ENCODE results near the gene FOXA1. TPM values are rescaled to one million over a fixed set of nuclear protein-coding genes. Genes with fewer than 3 reads are reported as not detected.
A peak's percentile ranks its signal among the peaks of the same experiment; 100 is the strongest.

Gene FOXA1
- total RNA-seq, 1 experiment from 2014 or later, result 8.7 TPM

GRCh38 chr14:37600880-37601741, 6.1 kb upstream of the FOXA1 start:
- in situ Hi-C loops (cut with HindIII; ENCODE audit: low pct_unique_long_range_greater_than_20kb, low sequenced_read_pairs), result no loop called here
- Histone ChIP-seq H3K27me3 (ENCODE audit: control insufficient read depth, insufficient read depth, low read length) (peaks cover 3% of the 10 kb centered on the region), H3K27ac (ENCODE audit: low read length) (no peak overlapping the region), H3K36me3 (ENCODE audit: control insufficient read depth, insufficient read depth, low read length) (no peaks in the 10 kb centered on the region), H3K9me3 (ENCODE audit: control insufficient read depth, insufficient read depth, low read depth, low read length) (no peaks in the 10 kb centered on the region), H3K4me1 (ENCODE audit: control insufficient read depth, insufficient read depth, low read length) (no peaks in the 10 kb centered on the region), H3K4me3 (ENCODE audit: low read depth in 2 of 2, low read length in 2 of 2) (no peak overlapping the region)
- BruUV-seq (replicated peaks), result no TSS peak
- no peak for TF ChIP-seq SIN3A (IDR thresholded peaks at IDR 0.05; ENCODE audit: borderline replicate concordance, insufficient read depth, low read depth, low read length)
- TF ChIP-seq POLR2AphosphoS5 (IDR thresholded peaks at IDR 0.05; ENCODE audit: low read depth, low read length), result no peak
- TF ChIP-seq CTCF (IDR thresholded peaks at IDR 0.05), result no peak
- no peak for TF ChIP-seq REST (IDR thresholded peaks at IDR 0.05; ENCODE audit: insufficient read depth in 1 of 2, low read depth in 2 of 2, low read length in 1 of 2)
- TF ChIP-seq TCF7L2 (IDR thresholded peaks at IDR 0.05; ENCODE audit: low read depth, low read length), result no peak
- ChIA-PET CTCF (no interaction called here), POLR2A (interaction anchor here (0.6 kb wide), 1 partner anchor 355 kb away, joined by 4 read pairs; no protein-coding TSS in a partner anchor)
- DNase-seq (ENCODE audit: low read depth, low spot score) (no peak), ATAC-seq (no peak)
- intact Hi-C loops (cut with micrococcal nuclease; ENCODE audit: unreplicated experiment), result loop anchor here (10.0 kb wide), 1 partner anchor 274 kb away; no protein-coding TSS in a partner anchor

GRCh38 chr14:37599507-37600368, 4.7 kb upstream of the FOXA1 start:
- no peaks in the 10 kb centered on the region for H3K36me3 ChIP-seq (ENCODE audit: control insufficient read depth, insufficient read depth, low read length)
- TF ChIP-seq SIN3A (IDR thresholded peaks at IDR 0.05; ENCODE audit: borderline replicate concordance, insufficient read depth, low read depth, low read length) (no peak), POLR2AphosphoS5 (IDR thresholded peaks at IDR 0.05; ENCODE audit: low read depth, low read length) (no peak)
- DNase-seq (ENCODE audit: low read depth, low spot score), result no peak
- ATAC-seq, result 0 out of 2 replicates have a peak, but pooled peaks have one; percentile 32
- POLR2A ChIA-PET, result no interaction called here
- BruUV-seq (replicated peaks), result no TSS peak
- H3K4me1 ChIP-seq (ENCODE audit: control insufficient read depth, insufficient read depth, low read length), result no peaks in the 10 kb centered on the region
- in situ Hi-C loops (cut with HindIII; ENCODE audit: low pct_unique_long_range_greater_than_20kb, low sequenced_read_pairs) (no loop called here), intact Hi-C loops (cut with micrococcal nuclease; ENCODE audit: unreplicated experiment) (loop anchor here (10.0 kb wide), 1 partner anchor 275 kb away; no protein-coding TSS in a partner anchor)
- CTCF ChIA-PET, result interaction anchor here (0.5 to 0.6 kb wide), 3 partner anchors 352 to 1139 kb away, joined by 3 to 4 read pairs (median 3); no protein-coding TSS in a partner anchor
- H3K4me3 ChIP-seq (ENCODE audit: low read depth in 2 of 2, low read length in 2 of 2), result peak overlapping the region; percentile 32 to 43
- H3K9me3 ChIP-seq (ENCODE audit: control insufficient read depth, insufficient read depth, low read depth, low read length), result no peaks in the 10 kb centered on the region
- H3K27me3 ChIP-seq (ENCODE audit: control insufficient read depth, insufficient read depth, low read length), result peaks cover 3% of the 10 kb centered on the region
- no peak overlapping the region for H3K27ac ChIP-seq (ENCODE audit: low read length)
